Lower lobe of right lung (tissue), 2 donors: ENCODE data around the gene GRIK5. TPM values are rescaled to one million over a fixed set of nuclear protein-coding genes. Genes with fewer than 3 reads are reported as not detected.

Source experiments
- ATAC-seq, 2 donors: fragments of 200-7000 bp; cut with Tn5 transposase; one replicate each; pipeline ENCODE4 v1.9.1; 2020 to 2022; ENCODE audit warnings: mild to moderate bottlenecking in 2 of 2, moderate library complexity in 2 of 2
- DNase-seq: peaks from one replicate; pipeline ENCODE4 v3.0.0-alpha.2; 2020
- H3K27ac ChIP-seq: fragments of 200-600 bp; one replicate; pipeline ENCODE4 v1.8.0; 2022
- H3K27me3 ChIP-seq: fragments of 200-600 bp; one replicate; pipeline ENCODE4 v1.8.0; 2022; ENCODE audit warnings: low read depth
- H3K36me3 ChIP-seq: fragments of 200-600 bp; one replicate; pipeline ENCODE4 v1.8.0; 2022; ENCODE audit warnings: mild to moderate bottlenecking
- H3K4me1 ChIP-seq: fragments of 200-600 bp; one replicate; pipeline ENCODE4 v1.8.0; 2022
- H3K4me3 ChIP-seq: fragments of 200-600 bp; one replicate; pipeline ENCODE4 v1.8.0; 2022; ENCODE audit warnings: mild to moderate bottlenecking
- H3K9me3 ChIP-seq: fragments of 200-600 bp; one replicate; pipeline ENCODE4 v1.8.0; 2022
- intact Hi-C: fragments of 100-400 bp; cut with DNase I; formaldehyde crosslinking; loops from one replicate; pipeline ENCODE4 v1.11.0; 2022
- long read RNA-seq: library from polyadenylated mRNA; unstranded; transcript quantifications from one replicate; pipeline ENCODE4 v2.0.0, GENCODE V29; 2021
- total RNA-seq: library from RNA; stranded (reverse); fragmentation: NEBNext Ultra II Directional; extraction: Animal tissue kit (Norgen Biotek cat#: 25700); gene quantifications from one replicate; pipeline ENCODE4 v1.2.1, GENCODE V29; 2021
- TF ChIP-seq, protein P1 (sequence below): fragments of 200-600 bp; IDR thresholded peaks from one replicate; pipeline ENCODE4 v1.8.0; 2022; ENCODE audit warnings: antibody characterized with exemption, mild to moderate bottlenecking
- donor health status: DM: no; HTN: yes; CAD: no; lungs with severe emphysema.

GRIK5 gene
- total RNA-seq: 0.41 TPM
- long read RNA-seq, partial matches to known transcripts: 0 of 1 reads
- long read RNA-seq, other reads (novel, unspliced or antisense): 0 of 1 reads

GRCh38 chr19:42069619-42070351 lies at the start of gene GRIK5:
Gene GRIK5 (minus strand): TSS chr19:42070206. CDS start chr19:42065770, 4,436 bp downstream.
- no peaks in the 10 kb centered on the region for H3K9me3 ChIP-seq
- ATAC-seq (no peak), DNase-seq (no peak)
- H3K27me3 ChIP-seq: peaks cover 43% of the 10 kb centered on the region
- no peaks in the 10 kb centered on the region for H3K36me3 ChIP-seq
- peak within 1 kb of the TSS; percentile 6 for H3K4me3 ChIP-seq
- intact Hi-C loops: no loop called here
- no peak within 1 kb of the TSS for H3K27ac ChIP-seq
- TF ChIP-seq, protein P1, sequence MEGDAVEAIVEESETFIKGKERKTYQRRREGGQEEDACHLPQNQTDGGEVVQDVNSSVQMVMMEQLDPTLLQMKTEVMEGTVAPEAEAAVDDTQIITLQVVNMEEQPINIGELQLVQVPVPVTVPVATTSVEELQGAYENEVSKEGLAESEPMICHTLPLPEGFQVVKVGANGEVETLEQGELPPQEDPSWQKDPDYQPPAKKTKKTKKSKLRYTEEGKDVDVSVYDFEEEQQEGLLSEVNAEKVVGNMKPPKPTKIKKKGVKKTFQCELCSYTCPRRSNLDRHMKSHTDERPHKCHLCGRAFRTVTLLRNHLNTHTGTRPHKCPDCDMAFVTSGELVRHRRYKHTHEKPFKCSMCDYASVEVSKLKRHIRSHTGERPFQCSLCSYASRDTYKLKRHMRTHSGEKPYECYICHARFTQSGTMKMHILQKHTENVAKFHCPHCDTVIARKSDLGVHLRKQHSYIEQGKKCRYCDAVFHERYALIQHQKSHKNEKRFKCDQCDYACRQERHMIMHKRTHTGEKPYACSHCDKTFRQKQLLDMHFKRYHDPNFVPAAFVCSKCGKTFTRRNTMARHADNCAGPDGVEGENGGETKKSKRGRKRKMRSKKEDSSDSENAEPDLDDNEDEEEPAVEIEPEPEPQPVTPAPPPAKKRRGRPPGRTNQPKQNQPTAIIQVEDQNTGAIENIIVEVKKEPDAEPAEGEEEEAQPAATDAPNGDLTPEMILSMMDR: no peak
- no peaks in the 10 kb centered on the region for H3K4me1 ChIP-seq

- Histone ChIP-seq H3K27me3 (no peaks in the 10 kb centered on the region), H3K27ac (no peak overlapping the region), H3K4me1 (no peaks in the 10 kb centered on the region), H3K4me3 (no peak overlapping the region), H3K36me3 (no peaks in the 10 kb centered on the region), H3K9me3 (no peaks in the 10 kb centered on the region)
- DNase-seq (no peak), ATAC-seq (no peak)
- intact Hi-C loops: no loop called here
- TF ChIP-seq, protein P1: no peak
Observed at GRCh38 chr19:42117076-42117475, 47.1 kb upstream of the GRIK5 start.

GRCh38 chr19:42116308-42117075 lies 46.5 kb upstream of the GRIK5 start:
- no peak for DNase-seq
- intact Hi-C loops: no loop called here

GRCh38 chr19:42115705-42116104 lies 45.7 kb upstream of the GRIK5 start:
- DNase-seq: no peak
- no peaks in the 10 kb centered on the region for H3K9me3 ChIP-seq
- H3K27ac ChIP-seq: no peak overlapping the region
- H3K36me3 ChIP-seq: no peaks in the 10 kb centered on the region
- no peaks in the 10 kb centered on the region for H3K27me3 ChIP-seq
- TF ChIP-seq, protein P1: no peak
- no peak overlapping the region for H3K4me3 ChIP-seq
- ATAC-seq: no peak
- intact Hi-C loops: no loop called here
- no peaks in the 10 kb centered on the region for H3K4me1 ChIP-seq

More at GRCh38 chr19:42116308-42117075, 46.5 kb upstream of the GRIK5 start:
- H3K9me3 ChIP-seq: no peaks in the 10 kb centered on the region
- H3K36me3 ChIP-seq: no peaks in the 10 kb centered on the region
- no peak overlapping the region for H3K4me3 ChIP-seq
- no peaks in the 10 kb centered on the region for H3K4me1 ChIP-seq
- TF ChIP-seq, protein P1: no peak
- ATAC-seq: no peak
- H3K27ac ChIP-seq: no peak overlapping the region
- H3K27me3 ChIP-seq: no peaks in the 10 kb centered on the region

GRCh38 chr19:42115219-42115618 lies 45.2 kb upstream of the GRIK5 start:
- Histone ChIP-seq H3K9me3 (no peaks in the 10 kb centered on the region), H3K4me3 (no peak overlapping the region), H3K36me3 (no peaks in the 10 kb centered on the region), H3K27ac (no peak overlapping the region), H3K4me1 (no peaks in the 10 kb centered on the region), H3K27me3 (no peaks in the 10 kb centered on the region)
- no peak for DNase-seq
- TF ChIP-seq, protein P1: no peak
- intact Hi-C loops: no loop called here
- ATAC-seq: no peak
